Measurements from ENCODE around the gene CXCR1.

GRCh38 chr2:218168016-218168415 lies 1.3 kb upstream of the CXCR1 start:
- TF ChIP-seq ZNF24 (IDR thresholded peaks at IDR 0.05) (no peak), RFX5 (IDR thresholded peaks at IDR 0.05; ENCODE audit: low read depth, low read length) (no peak), RBM17 (IDR thresholded peaks at IDR 0.05; ENCODE audit: borderline replicate concordance, low read depth, low read length) (no peak), CTCF (IDR thresholded peaks at IDR 0.05 in 2 of 3, conservative IDR thresholded peaks at IDR 0.05 in 1 of 3; ENCODE audit: insufficient read depth in 2 of 3, low read depth in 1 of 3, low read length in 3 of 3) (no peak)
